AG04450 (cell line): Measurements from ENCODE around the gene PPID. TPM values are rescaled to one million over a fixed set of nuclear protein-coding genes. Genes with fewer than 3 reads are reported as not detected.

ENCODE experiments used
- CTCF ChIA-PET: fragments of 300-600, 350-600 bp; formaldehyde crosslinking; extraction: SDS; loops from one replicate; lab custom pipeline; 2022; ENCODE audit warnings: antibody characterized with exemption, inconsistent platforms; lab: Charles Lee
- POLR2A ChIA-PET: fragments of 350-600 bp; formaldehyde crosslinking; extraction: SDS; loops from one replicate; lab custom pipeline; 2021; ENCODE audit warnings: antibody characterized with exemption, inconsistent platforms; lab: Yijun Ruan, JAX
- DNase-seq: peaks from one replicate; pipeline ENCODE4 v3.0.0-alpha.2; 2011; ENCODE audit warnings: low read depth, low spot score
- H3K27ac ChIP-seq: one replicate; pipeline ENCODE4 v1.5.1; 2012; ENCODE audit warnings: low read depth, low read length, control low read depth
- H3K27me3 ChIP-seq: one replicate; pipeline ENCODE4 v1.6.0; 2012; ENCODE audit warnings: low read length; ENCODE audit not compliant: control insufficient read depth, insufficient read depth
- H3K4me3 ChIP-seq: 2 replicates; pipeline ENCODE4 v1.5.1; 2011; ENCODE audit warnings: mild to moderate bottlenecking, low read depth, low read length, control low read depth
- H3K9me3 ChIP-seq: 2 replicates; pipeline ENCODE4 v1.5.1; 2012; ENCODE audit warnings: low read length; ENCODE audit not compliant: control insufficient read depth, insufficient read depth
- CTCF ChIP-seq: IDR thresholded peaks from 2 replicates; pipeline ENCODE4 v1.5.1; 2011; ENCODE audit warnings: low read depth, low read length, control low read depth, inconsistent platforms
- polyA plus RNA-seq: library from polyadenylated mRNA; depleted of rRNA; stranded (reverse); fragments of >200 nt; gene quantifications from 2 replicates; pipeline ENCODE4 v1.2.3, GENCODE V29; 2011

Gene PPID
- polyA plus RNA-seq, 1 experiment, result 22.9 TPM

- Histone ChIP-seq H3K9me3 (no peaks in the 10 kb centered on the region), H3K27ac (peak within 1 kb of the TSS; percentile 68), H3K27me3 (no peaks in the 10 kb centered on the region), H3K4me3 (peak within 1 kb of the TSS; percentile 83)
- POLR2A ChIA-PET, result interaction anchor here (0.9 kb wide), 1 partner anchor 42 kb away, joined by 4 read pairs; no protein-coding TSS in a partner anchor
- no peak for DNase-seq
- CTCF ChIA-PET, result no interaction called here
- no peak for TF ChIP-seq CTCF
Observed at GRCh38 chr4:158768555-158769174, 45.5 kb upstream of the PPID start, which contains the start of gene FNIP2. FNIP2 (plus strand) TSS chr4:158769026; CDS start chr4:158769213, 187 bp downstream.

- no peak overlapping the region for H3K4me3 ChIP-seq
- no peak for TF ChIP-seq CTCF
- CTCF ChIA-PET, result no interaction called here
- no peak overlapping the region for H3K27ac ChIP-seq
- no peaks in the 10 kb centered on the region for H3K27me3 ChIP-seq
- no peak for DNase-seq
- POLR2A ChIA-PET, result no interaction called here
- H3K9me3 ChIP-seq, result no peaks in the 10 kb centered on the region
Observed at GRCh38 chr4:158767451-158767850, 44.3 kb upstream of the PPID start.

GRCh38 chr4:158766434-158767044, 43.3 kb upstream of the PPID start:
- ChIA-PET CTCF (no interaction called here), POLR2A (no interaction called here)

GRCh38 chr4:158763462-158763861, 40.3 kb upstream of the PPID start:
- ChIA-PET POLR2A (no interaction called here), CTCF (no interaction called here)
- H3K27me3 ChIP-seq, result no peaks in the 10 kb centered on the region
- H3K9me3 ChIP-seq, result no peaks in the 10 kb centered on the region
- H3K4me3 ChIP-seq, result no peak overlapping the region
- no peak overlapping the region for H3K27ac ChIP-seq
- no peak for DNase-seq
- TF ChIP-seq CTCF, result no peak

More at GRCh38 chr4:158766434-158767044, 43.3 kb upstream of the PPID start:
- no peaks in the 10 kb centered on the region for H3K27me3 ChIP-seq
- no peak for DNase-seq
- no peak overlapping the region for H3K4me3 ChIP-seq
- H3K9me3 ChIP-seq, result no peaks in the 10 kb centered on the region
- H3K27ac ChIP-seq, result no peak overlapping the region
- no peak for TF ChIP-seq CTCF

GRCh38 chr4:158762553-158762952, 39.4 kb upstream of the PPID start:
- DNase-seq, result no peak
- no peak overlapping the region for H3K4me3 ChIP-seq
- ChIA-PET CTCF (no interaction called here), POLR2A (no interaction called here)
- H3K9me3 ChIP-seq, result no peaks in the 10 kb centered on the region
- H3K27ac ChIP-seq, result no peak overlapping the region
- no peak for TF ChIP-seq CTCF
- no peaks in the 10 kb centered on the region for H3K27me3 ChIP-seq
